GM18499 (cell line): ENCODE data around the gene INPP5D.

Experiments used
- ATAC-seq: cut with Tn5 transposase; IDR thresholded peaks from one replicate; pipeline ENCODE4 v1.9.1; 2021; ENCODE audit warnings: moderate number of reproducible peaks; ENCODE audit not compliant: insufficient read depth, unreplicated experiment

INPP5D gene

DNA sequence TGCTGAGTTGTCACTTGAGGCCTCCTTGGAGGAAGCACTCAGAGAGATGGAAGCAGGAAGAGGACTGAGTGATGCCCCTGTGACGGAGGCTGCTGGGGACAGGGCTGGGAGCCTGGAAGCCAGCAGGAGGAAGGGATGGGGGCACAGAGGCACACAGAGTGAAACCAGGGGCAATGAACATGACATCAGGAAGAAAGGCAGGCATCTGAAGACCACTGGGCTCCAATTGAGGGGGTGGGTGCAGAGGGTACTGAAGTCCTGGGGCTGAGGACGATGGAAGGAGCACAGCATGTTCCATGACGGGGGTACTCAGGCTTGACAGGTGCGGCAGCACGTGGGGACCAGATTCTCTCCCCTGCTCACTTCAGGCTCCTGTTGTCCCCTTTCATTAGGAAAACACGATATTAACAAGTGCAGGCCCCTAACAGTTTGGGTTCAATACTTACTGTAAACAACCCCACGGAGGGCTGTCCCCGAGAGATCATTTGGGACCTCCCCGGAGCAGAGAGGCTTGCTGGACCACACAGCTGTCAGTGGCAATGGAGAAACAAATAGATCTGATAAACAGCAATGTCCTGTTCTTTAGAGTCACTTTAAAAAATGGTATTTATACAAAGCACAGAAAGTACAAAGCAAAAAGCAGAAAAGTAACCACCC lies 8.7 kb downstream of the INPP5D start:
- no peak for ATAC-seq

DNA sequence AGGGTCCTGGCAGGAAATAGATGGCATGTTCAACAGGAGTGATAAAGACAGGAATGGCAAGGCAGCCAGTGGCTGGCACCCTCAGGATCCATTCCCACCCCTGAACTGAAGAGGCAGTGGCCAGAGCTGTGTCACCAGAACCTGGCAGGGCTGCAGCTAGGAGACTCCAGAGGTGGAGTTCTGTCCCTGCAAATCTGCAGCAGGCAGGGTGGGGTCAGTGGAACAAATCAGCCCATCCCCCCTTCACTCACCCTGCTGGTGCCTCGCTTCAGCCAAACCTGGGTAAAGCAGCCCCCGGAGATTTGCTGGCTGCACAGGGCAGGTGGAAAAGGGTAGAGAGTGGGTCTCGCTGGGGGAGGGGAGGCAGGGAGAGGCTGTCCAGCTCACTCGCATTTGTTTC lies 12.7 kb downstream of the INPP5D start:
- no peak for ATAC-seq

DNA sequence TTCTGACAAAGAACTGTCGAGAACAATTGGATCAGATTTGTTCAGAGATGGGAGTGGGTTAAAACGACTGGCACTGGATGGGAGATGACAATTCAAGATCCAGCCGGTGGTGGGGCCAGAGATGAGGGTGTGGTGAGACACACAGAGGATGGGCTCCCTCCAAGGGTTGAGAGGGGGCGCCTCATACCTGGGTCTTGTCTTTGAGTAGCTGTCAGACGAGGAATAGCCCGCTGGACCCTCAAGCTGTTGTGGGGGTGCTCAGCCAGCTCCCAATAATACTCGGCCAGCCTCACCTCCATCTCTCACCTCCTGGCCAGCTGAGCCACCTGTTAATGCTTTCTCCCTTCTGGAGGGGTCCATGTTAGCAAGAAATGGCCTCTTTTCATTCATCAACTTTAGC lies 14.0 kb downstream of the INPP5D start:
- no peak for ATAC-seq

DNA sequence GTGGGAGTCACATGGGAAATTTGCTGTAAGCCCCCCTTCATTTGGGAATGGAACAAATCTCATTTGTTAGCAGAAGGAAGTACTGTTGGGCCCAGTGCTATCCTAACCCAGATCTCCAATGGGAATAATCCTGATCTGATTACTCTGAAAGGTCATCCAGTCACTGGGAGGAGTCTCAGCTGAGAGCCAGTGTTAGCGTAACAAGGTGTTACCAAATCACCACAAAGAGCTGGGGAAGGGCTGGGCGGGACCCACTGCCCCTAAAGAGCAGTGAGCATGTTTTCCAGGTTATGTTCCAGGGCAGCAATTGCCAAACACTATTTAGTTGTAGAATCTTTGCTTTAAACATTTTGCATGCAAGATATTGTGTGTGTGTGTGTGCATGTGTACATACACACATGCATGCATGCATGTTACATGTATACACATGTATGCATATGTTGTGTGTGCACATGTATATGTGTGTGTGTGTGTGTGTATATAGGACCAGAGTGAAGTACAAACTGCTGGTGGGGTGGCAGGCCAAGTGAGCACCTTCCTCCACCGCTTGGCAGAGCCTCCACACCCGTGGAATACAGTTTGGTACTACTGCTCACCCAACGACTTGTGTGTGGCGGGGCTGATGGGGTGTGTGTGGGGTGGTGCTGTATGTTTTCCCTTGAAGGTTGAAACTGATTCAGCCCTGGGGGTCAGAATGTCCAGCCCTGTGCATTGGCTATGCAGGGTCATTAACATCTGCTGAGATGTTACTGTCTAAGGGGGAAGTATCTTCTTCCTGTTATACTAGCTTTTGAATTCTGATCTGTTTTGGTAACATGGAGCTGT lies 15.2 kb downstream of the INPP5D start:
- peak; percentile 1 for ATAC-seq

DNA sequence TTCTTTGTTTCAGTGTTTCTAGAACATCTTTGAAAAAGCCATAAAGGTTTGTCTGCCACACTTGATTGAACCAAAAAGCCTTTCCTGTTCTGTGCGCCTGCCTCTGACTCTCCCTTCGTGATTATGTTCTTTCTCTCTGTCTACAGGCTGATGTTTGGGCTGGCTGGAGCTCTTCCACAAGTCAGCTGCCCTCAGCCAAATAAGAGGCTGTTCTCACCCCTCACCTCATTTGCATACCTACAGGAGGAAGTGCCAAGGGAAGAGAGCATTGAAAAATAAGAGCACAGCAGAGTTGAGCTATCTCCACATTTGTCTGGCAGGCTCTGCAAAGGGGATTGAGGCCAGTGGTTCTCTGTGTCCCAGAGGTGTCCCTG lies 15.8 kb downstream of the INPP5D start:
- peak; percentile 39 for ATAC-seq

DNA sequence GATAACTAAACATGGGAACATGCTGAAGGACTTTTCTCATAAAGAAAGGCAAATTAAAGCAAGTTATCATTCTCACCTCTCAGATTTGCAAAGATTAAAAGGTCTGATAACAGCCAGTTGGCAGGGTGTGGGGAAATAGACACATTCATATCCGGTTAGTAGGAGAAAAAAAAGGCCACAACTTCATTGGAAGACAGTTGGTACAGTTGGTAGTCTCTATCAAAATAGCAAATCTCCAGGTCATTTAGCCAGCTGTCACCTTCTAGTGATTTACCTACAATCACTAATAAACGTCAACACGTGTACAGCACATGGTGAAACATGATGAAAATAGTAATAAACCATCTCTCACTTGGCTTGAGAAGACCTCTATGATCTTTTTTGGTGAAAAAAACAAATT lies 16.6 kb downstream of the INPP5D start:
- no peak for ATAC-seq

DNA sequence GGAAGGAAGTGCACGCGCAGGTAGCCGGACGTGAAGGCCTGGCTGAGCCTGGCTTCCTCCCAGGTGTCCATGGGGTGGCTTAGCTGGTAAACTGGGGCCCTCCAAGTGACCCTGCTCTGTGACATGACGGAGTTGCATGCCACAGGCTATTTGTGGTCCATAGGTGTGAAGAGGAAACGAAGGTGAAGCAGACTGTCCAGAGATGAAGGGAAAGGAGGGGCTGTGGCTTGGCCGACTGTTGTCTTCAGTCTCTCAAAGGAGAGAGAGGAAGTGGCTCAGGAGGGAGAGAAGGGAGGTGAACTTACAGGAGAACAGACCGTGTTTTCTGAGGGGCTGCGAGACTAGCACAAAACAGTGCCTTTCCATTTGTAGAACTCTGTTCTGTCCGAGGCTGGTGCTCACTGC lies 19.3 kb downstream of the INPP5D start:
- peak; percentile 23 for ATAC-seq

DNA sequence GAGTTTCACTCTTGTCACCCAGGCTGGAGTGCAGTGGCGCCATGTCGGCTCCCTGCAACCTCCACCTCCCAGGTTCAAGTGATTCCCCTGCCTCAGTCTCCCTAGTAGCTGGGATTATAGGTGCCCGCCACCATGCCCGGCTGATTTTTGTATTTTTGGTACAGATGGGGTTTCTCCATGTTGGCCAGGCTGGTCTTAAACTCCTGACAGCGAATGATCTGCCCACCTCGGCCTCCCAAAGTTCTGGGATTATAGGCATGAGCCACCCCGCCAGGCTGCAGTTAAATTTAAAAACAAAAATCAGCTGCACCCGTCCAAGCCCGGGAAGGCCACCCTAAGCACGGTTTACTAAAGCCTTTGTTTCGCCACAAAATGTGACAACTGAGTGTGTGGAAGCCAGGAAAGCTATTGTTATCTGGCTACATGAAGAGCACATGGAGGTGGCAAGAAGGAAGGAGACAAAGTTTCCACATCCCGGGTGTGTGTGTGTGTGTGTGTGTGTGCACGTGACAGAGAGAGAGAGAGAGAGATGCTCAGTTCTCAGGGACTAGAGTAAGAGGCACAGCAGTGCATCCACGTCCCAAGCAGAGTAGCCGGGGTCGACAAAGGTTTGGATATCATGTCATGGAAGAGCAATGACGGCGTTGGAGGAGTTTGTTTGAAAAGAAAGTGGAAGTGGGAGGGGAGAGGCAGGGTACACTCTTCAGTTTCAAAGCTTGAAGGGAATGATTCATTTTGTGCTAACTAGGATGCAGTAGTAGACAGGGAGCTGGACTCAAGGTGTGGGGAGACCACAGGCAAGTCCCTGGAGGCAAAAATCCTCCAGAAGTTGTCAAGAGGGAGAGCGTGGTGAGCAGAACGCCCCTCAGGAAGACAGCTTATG lies 20.1 kb downstream of the INPP5D start:
- no peak for ATAC-seq

DNA sequence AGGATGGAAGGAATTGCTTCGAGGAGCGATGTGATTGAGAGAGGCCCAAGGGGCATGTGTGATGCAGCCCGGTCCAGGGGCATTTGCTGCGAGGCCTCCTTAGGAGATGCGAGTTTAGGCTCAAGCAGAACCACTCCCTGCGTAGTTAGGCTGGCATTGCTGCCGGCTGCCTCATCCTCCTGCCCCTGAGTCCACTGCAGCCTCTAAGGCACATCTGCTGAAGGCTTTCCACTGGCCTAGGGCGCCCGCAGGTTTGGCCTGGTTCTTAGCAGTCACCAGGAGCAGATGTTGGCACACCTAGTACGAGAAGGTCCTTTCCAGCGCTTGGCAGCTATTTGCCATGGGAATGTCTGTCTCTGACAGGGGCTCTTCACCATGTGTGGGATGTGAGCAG lies 20.7 kb downstream of the INPP5D start:
- ATAC-seq, result no peak

DNA sequence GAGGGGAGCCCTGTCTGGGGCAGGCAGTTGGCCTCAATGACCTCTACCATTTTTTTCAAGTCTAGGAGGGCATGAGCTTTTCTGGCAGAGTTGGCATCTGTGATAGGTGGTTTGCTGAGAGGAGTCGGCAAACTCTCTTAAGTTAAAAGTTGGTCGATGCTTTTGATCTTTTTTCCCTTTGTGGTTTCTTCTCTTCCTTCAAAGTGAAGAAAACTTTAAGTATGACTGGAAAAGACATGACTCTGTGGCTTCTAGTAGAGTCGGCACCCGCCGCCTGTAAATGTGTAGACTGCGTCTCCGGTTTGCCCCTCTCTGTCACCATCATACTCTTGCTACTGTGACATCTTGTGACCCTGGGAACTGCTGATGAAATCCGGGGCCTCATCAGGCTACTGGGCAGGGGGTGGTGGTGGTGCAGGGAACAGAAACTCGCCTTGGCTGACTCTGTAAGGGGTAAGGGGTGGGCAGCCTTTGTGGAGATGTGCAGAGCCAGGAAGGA lies 21.1 kb downstream of the INPP5D start:
- ATAC-seq, result no peak

DNA sequence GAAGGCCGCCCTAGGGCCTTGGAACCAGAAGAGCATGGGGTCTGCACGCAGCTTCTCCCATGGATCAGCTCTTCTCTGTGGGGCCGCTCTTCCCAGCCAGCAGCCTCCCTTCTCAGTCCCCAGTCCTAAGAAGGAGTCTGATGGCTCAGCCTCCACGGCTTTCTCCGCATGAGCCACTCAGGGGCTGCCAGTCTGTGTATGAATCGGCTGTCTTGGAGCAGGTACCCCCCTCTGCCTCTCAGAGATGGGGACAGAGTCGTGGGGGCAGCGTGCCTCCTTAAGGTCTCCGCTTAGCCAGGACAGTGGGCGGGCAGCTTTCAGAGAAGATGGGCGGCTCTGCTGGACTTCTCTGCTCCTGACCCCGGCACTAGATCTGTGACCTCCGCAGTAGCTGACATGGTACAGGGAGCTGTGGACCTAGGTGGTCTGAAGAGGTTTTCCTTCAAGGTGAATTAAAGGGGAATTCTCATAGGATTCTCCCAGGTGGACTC lies 21.6 kb downstream of the INPP5D start:
- ATAC-seq, result no peak

DNA sequence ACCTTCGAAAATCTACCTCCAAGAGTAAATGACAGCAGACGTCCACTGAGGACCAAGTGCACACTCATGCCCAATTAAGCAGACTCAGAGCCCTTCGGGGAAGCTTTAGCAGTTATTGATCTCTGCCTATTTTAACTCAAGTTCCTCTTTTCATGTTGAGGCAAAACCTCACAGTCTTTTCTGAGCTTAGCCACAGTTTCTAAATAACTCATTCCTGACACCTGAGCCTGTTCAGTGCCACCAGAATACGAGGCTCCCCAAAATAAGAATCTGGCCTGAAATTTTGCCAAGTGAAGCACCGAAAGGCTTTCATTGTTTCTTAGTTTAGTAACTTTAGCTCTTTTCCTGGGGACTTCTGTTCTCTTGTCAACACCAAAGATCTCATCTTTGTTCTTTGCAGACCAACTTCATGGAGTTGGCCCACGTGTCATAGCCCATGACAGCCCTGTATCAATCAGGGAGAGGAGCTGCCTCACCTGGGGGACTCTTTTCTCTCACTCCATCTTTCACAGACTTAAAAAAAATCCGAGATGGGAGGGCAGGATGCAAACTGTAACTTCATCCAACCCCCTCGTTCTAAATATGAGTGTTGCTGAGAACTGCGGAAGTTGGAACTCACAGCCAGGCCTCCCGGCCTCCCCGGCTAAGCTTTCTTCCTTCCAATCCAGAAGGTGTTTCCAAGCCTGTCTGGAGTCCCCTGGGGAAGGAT lies 22.2 kb downstream of the INPP5D start:
- ATAC-seq, result peak; percentile 35

DNA sequence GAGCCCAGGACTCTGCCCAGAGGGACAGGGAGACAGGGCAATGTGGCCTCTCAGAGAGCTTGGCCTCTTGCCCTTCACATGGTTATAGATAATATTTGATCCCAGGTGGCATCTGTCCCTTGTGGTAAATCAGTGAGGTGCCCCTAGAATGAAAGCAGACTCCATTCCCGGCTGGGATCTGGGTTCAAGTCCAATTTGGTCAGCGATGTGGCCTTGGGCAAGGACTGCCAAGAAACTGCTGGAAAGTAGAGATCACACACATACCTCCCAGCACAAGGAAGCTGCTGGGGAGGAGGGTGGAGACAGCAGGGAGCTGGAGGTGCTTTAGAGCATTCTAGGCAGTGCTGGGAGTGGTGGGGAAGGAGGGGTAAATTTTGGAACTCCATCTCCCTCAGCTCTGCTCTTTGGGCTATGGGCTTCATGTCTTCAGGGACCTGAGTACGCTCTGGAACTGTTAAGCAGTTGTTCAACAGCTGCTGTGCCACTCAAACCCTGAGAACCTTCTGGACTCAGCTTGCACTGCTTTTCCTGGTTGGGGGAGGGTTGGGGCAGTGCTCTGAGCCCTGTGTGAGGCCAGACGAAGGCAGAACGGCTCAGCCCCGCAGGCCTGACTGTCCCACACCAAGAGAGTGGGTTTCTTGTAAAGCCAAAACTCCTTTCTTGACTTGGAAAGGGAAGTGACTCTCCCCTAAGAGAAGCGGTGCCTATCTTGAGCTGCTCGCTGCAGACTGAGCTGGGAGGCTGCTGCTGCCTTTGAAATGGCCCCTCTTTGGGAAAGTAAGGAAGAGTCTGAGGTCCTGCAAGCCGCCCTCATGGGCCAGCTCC lies 23.0 kb downstream of the INPP5D start:
- ATAC-seq, result no peak

DNA sequence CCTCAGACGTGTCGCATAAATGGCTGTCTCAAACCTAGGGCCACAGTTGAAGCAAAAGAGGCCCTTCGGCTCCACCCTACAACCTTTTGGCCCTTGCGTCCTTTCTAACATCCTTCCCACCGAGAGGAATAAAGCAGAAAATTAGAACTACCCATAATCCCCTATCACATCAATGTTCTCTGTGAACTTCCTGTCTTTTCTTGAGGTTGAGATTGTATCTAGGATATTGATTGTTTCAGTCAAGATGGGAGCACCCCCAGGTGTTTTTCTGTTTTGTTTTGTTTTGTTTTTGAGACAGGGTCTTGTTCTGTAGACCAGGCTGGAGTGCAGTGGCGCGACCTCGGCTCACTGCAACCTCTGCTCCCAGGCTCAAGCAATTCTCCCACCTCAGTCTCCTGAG lies 23.6 kb downstream of the INPP5D start:
- no peak for ATAC-seq

DNA sequence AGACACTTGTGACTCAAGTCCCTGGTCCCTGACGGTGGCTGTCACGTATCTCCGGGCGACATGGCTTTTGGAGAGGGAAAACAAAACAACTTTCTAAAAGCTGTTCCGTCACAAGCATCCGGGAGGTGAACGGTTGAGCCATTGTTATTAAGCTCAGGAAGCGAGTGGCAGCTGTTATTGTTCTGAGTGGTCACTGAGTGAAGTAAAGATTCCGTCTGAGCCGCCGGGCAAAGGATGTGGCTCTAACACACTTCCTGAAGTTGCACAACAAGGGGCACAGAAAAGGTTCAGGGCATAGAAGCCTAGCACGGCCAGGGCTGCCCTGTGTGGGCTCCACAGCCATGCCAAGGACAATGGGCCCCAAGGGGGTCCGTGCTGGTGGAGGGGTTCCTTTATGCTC lies 24.3 kb downstream of the INPP5D start:
- no peak for ATAC-seq

DNA sequence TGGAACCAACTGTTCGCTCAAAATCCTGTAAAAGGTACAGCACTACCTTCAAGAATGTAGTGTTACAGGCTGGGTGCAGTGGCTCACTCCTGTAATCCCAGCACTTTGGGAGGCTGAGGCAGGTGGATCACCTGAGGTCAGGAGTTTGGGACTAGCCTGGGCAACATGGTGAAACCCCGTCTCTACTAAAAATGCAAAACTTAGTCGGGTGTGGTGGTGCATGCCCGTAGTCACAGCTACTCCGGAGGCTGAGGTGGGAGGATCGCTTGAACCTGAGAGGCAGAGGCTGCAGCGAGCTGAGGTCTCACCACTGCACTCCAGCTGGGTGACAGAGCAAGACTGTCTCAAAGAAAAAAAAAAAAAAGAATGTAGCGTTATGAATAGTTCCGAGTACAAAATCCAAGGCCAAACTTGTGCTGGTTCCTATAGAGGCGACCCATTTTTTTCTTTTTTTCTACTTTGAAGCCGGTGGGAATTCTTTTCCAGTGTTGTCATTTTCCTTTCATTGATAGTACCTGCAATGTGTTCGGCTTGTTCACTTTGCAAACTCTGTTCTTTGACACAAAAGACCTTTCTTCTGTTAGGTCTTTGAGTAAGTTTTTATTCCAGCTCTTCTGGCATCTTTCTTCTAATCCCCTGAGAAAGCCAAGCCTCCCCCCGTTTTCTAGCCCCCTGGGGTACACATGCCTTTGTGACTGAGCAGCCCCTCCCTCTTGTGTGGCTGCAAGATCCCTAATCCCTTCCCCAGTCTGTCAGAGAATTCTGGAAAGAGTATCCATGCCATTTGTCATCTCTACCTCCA lies 25.1 kb downstream of the INPP5D start:
- ATAC-seq, result no peak

DNA sequence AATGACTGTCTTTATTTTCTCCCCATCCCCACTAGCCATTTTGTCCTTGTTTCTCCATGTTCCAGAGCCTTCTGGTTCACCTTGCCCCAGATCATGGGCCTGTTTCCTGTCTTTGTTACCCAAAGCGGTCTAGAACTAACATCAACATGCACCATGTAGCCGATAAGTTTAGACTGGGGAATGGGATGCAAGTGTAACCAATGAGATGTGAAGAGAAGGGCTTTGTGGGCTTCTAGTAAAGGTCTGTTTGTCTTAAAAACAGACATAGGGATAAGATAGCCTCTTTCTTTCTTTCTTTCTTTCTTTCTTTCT lies 25.7 kb downstream of the INPP5D start:
- ATAC-seq, result no peak

DNA sequence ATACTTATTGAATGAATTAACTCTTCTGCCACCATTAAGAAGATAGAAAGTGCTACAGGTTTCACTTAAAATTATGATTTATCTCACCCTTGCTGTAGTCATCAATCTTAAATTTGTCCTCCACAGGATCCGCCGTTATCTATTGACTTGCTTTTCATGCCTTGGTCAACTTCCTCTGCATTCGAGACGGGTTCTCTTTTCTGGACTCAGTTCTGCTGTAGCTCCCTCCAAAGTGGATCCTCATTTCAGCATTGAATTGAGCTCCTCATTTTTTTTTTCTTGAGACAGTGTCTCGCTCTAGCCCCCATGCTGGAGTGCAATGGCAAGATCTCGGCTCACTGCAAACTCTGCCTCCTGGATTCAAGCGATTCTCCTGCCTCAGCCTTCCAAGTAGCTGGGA lies 27.6 kb downstream of the INPP5D start:
- ATAC-seq, result no peak

DNA sequence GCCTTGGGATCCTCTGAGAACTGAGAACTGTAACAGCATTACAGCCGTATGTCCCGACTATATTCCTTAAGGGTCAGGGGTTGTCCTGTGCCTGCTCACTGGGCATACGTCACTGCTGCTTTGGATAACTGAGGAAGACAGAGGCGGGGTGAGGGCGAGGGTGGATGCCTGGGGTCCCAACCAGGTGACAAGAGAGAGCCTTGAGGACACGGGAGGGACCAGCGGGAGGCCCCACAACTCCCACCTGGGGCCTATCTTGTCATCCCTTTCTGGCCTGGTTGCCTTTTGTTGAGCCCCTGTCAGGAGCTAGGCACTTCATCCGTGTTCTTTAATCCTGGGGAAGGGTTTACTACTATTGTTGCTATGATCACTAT lies 28.8 kb downstream of the INPP5D start:
- ATAC-seq, result no peak
